ENCODE data around the gene GRK5.

Gene GRK5

GRCh38 chr10:119340893-119341458 is 133.6 kb downstream of the GRK5 start:
- TF ChIP-seq CTCF (IDR thresholded peaks at IDR 0.05; ENCODE audit: low read depth, low read length, poor library complexity, severe bottlenecking) (no peak), EZH2phosphoT487 (IDR thresholded peaks at IDR 0.05; ENCODE audit: borderline replicate concordance, low read length) (no peak)
- H3K9me2 ChIP-seq (replicated peaks; ENCODE audit: control insufficient read depth, low read length) = no peaks in the 10 kb centered on the region
- H3K27ac ChIP-seq (ENCODE audit: low read depth, low read length) = no peak overlapping the region
- H4K20me1 ChIP-seq (ENCODE audit: control insufficient read depth, insufficient read depth, low read depth, low read length) = no peaks in the 10 kb centered on the region
- H3K4me1 ChIP-seq (ENCODE audit: control insufficient read depth, low read length) = no peaks in the 10 kb centered on the region
- no peaks in the 10 kb centered on the region for H3K36me3 ChIP-seq (ENCODE audit: control insufficient read depth, low read length)
- H3K4me3 ChIP-seq (ENCODE audit: low read length) = no peak overlapping the region
- no peaks in the 10 kb centered on the region for H3K9me3 ChIP-seq (ENCODE audit: control insufficient read depth, insufficient read depth, low read length)
- H3K4me2 ChIP-seq (ENCODE audit: low read length) = no peak overlapping the region
- no peaks in the 10 kb centered on the region for H3F3A ChIP-seq (ENCODE audit: control insufficient read depth, insufficient read depth)
- no peaks in the 10 kb centered on the region for H3K27me3 ChIP-seq (ENCODE audit: control insufficient read depth, low read length)
- no peaks in the 10 kb centered on the region for H3K79me2 ChIP-seq (ENCODE audit: control insufficient read depth, low read length)

GRCh38 chr10:119341459-119342301 is 134.3 kb downstream of the GRK5 start:
- TF ChIP-seq CTCF (IDR thresholded peaks at IDR 0.05; ENCODE audit: low read depth, low read length, poor library complexity, severe bottlenecking) (no peak), EZH2phosphoT487 (IDR thresholded peaks at IDR 0.05; ENCODE audit: borderline replicate concordance, low read length) (no peak)
- H3K4me3 ChIP-seq (ENCODE audit: low read length) = no peak overlapping the region
- no peaks in the 10 kb centered on the region for H3K79me2 ChIP-seq (ENCODE audit: control insufficient read depth, low read length)
- no peaks in the 10 kb centered on the region for H3K27me3 ChIP-seq (ENCODE audit: control insufficient read depth, low read length)
- no peaks in the 10 kb centered on the region for H3F3A ChIP-seq (ENCODE audit: control insufficient read depth, insufficient read depth)
- H3K4me1 ChIP-seq (ENCODE audit: control insufficient read depth, low read length) = no peaks in the 10 kb centered on the region
- H3K9me2 ChIP-seq (replicated peaks; ENCODE audit: control insufficient read depth, low read length) = no peaks in the 10 kb centered on the region
- no peak overlapping the region for H3K27ac ChIP-seq (ENCODE audit: low read depth, low read length)
- no peaks in the 10 kb centered on the region for H3K9me3 ChIP-seq (ENCODE audit: control insufficient read depth, insufficient read depth, low read length)
- no peaks in the 10 kb centered on the region for H4K20me1 ChIP-seq (ENCODE audit: control insufficient read depth, insufficient read depth, low read depth, low read length)
- H3K4me2 ChIP-seq (ENCODE audit: low read length) = no peak overlapping the region
- H3K36me3 ChIP-seq (ENCODE audit: control insufficient read depth, low read length) = no peaks in the 10 kb centered on the region

GRCh38 chr10:119342335-119342734 is 135.0 kb downstream of the GRK5 start:
- TF ChIP-seq EZH2phosphoT487 (IDR thresholded peaks at IDR 0.05; ENCODE audit: borderline replicate concordance, low read length) = no peak
- TF ChIP-seq CTCF (IDR thresholded peaks at IDR 0.05; ENCODE audit: low read depth, low read length, poor library complexity, severe bottlenecking) = no peak
- H3K4me1 ChIP-seq (ENCODE audit: control insufficient read depth, low read length) = no peaks in the 10 kb centered on the region
- H3K27ac ChIP-seq (ENCODE audit: low read depth, low read length) = no peak overlapping the region

More at GRCh38 chr10:119342335-119342734, 135.0 kb downstream of the GRK5 start:
- no peaks in the 10 kb centered on the region for H4K20me1 ChIP-seq (ENCODE audit: control insufficient read depth, insufficient read depth, low read depth, low read length)
- H3K9me3 ChIP-seq (ENCODE audit: control insufficient read depth, insufficient read depth, low read length) = no peaks in the 10 kb centered on the region
- no peak overlapping the region for H3K4me3 ChIP-seq (ENCODE audit: low read length)
- H3K79me2 ChIP-seq (ENCODE audit: control insufficient read depth, low read length) = no peaks in the 10 kb centered on the region
- no peaks in the 10 kb centered on the region for H3F3A ChIP-seq (ENCODE audit: control insufficient read depth, insufficient read depth)
- H3K36me3 ChIP-seq (ENCODE audit: control insufficient read depth, low read length) = no peaks in the 10 kb centered on the region
- H3K4me2 ChIP-seq (ENCODE audit: low read length) = no peak overlapping the region
- no peaks in the 10 kb centered on the region for H3K27me3 ChIP-seq (ENCODE audit: control insufficient read depth, low read length)
- H3K9me2 ChIP-seq (replicated peaks; ENCODE audit: control insufficient read depth, low read length) = no peaks in the 10 kb centered on the region
